ENCODE data around the gene RPL37A.

GRCh38 chr2:216525972-216526371 lies 27.3 kb downstream of the RPL37A start:
- TF ChIP-seq POLR2A (IDR thresholded peaks at IDR 0.05) (no peak), CTCF (IDR thresholded peaks at IDR 0.05) (no peak)
